ENCODE data around the gene CORIN.
"Not testable (repeated sequence)": the region's sequence is repeated elsewhere in the genome, so short reads cannot be mapped to it uniquely, and the experiment has no call there.

The CORIN gene

DNA sequence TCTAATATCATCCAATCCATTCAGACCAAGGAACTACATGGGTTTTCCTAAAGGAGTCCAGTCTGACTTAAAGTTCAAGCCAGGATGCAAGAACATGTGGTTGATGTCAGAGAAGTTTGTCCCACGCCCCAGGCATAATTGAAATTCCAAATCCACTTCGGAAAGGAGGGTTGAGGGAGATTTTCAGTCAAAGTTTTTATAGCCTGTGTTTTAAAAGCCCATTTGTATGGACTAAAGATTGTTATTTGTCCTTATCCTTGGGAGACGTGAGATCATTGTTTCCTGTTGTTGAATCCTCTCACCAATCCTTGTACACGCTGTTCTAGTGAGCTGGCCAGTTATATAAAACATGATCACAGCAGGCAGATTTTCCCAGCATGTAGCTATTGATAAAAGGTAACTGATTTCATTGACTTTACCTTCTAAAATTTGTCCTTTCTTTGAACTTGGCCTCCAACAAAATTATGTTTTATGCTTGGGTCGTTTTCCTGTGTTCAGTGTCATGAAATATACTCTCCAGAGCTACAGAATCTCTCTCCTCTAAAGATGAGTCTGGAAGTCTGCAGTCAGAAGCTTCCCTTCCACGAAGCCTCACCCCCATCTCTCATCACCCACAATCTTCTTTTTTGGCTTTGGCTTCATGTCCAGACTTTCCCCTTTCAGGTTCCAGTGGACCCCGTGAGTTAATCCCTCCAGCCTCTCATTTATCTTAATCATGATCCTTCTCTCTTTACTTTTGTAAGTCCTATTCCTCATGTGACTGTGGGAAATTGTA is 259.9 kb downstream of the CORIN start:
- no peak for DNase-seq (ENCODE audit: low read depth in 2 of 2, low spot score in 1 of 2)

DNA sequence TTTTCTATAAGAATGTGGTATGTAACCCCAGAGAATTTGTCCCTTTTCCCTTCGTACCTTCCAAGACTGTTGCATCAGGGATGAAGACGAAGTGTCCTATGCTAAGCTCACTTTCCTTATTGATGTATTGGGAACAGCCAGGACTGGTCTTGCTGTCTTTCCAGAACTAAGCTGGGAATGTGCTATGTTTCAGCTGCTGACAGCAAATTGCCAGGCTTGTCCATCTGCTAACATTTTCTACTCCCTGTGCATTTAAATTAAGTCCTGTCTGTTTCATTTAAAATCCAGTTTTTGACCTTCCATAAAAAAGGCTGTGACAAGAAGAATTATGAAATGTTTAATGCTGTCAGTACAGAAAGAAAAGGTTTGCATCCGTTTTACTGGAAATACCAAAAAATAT is 264.9 kb downstream of the CORIN start:
- no peak for DNase-seq (ENCODE audit: low read depth in 2 of 2, low spot score in 1 of 2)

DNA sequence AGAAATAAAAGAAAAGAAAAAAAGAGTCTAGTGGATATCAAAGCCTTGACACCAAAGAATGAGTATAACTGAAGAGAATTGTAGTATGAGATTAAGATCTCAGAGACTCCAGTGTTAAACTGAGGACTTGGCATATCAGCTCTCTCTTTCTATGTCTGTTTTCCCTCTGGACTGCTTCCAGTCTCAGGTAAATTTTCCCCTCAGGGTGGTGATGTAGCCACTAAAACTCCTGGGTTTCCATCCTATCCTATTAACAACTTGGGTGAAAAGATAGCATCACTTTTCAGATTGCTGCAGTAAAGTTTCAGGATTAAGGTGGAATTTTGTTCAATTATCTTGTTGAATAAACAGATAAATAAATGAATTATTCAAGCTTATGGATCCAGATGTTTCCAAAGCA is 267.1 kb downstream of the CORIN start:
- no peak for DNase-seq (ENCODE audit: low read depth in 2 of 2, low spot score in 1 of 2)

DNA sequence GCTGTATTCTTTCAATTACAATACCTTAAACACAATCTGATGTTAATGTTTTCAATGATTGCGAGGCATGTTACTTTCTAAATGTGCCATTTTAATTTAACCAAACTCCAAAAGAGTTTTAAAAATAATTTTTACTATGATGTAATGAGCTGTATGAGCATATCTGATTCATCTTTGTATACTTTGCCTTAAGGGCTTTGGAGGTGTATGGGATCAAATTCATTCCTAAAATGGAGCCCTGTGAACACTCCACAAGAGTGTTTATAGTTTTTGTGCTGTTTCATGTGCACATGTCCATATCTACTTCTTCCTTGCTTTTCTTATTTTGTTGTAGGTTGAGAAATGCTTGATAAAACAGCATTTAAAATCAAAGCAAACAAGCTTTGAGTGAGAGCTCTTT is 270.4 kb downstream of the CORIN start:
- no peak for DNase-seq (ENCODE audit: low read depth in 2 of 2, low spot score in 1 of 2)

DNA sequence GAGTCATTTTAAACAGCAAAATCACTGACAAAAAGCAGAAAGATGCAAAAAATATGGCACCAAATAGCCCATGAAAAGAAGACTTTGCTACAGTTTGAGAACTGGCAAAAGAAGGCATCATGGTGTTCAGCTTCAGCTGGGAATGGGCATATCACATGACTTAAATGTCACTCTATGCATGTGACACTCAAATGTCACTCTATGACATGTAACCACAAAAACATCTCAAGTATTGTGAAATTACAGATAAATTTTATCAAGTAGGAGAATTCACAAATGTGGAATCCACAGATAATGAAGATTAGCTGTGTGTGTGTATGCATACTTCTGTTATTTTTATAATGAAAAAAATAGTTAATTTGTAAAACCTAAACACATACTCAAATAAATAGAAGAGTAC is 270.9 kb downstream of the CORIN start:
- no peak for DNase-seq (ENCODE audit: low read depth in 2 of 2, low spot score in 1 of 2)

DNA sequence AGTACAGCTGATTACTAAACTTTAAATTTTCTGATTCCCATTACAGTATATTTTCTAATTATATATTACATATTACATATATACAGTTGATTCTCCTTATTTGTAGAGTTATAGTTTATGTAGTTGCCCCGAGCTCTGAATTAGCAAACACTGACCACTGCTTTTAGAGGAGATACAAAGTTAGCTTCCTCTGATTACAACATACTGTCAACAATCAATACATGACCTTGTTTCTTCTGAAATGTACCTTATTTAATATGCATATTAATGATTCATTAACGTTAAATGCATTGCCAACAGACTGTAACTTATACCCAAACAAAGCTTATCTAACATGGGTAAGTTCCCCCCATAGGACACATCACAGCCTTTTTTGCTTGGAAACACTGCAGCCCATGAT is 271.3 kb downstream of the CORIN start:
- no peak for DNase-seq (ENCODE audit: low read depth in 2 of 2, low spot score in 1 of 2)

DNA sequence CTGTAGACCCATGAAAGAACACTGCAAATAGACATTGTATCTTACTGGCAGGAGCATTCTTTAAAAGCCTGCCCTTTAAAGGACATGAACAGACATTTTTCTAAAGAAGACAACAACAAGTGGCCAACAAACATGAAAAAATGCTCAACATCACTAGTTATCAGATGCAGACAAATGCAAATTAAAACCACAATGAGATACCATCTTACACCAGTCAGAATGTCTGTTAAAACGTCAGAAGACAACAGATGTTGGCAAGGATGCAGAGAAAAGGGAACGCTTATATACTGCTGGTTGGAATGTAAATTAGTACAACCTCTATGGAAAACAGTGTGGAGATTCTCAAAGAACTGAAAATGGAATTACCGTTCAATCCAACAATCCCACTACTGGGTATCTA is 275.6 kb downstream of the CORIN start:
- no peak for DNase-seq (ENCODE audit: low read depth in 2 of 2, low spot score in 1 of 2)

DNA sequence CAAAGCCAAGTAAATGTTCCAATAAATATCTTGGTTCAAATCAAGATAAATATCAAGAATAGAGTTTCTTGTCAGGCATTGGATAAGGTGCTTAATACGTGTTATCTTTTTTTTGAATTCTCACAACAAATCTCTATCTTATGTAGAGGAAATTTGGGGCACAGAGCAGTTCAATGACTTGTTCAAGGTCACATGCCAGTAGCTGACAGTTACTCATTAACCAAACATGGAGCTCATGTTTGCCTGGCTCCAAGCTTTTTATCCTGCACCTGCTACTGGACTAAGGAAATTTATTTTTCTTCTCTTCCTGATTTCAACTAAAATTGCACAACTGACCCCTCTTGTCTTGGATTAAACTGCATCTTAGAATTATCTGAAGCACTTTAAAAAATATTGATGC is 276.5 kb downstream of the CORIN start:
- no peak for DNase-seq (ENCODE audit: low read depth in 2 of 2, low spot score in 1 of 2)

DNA sequence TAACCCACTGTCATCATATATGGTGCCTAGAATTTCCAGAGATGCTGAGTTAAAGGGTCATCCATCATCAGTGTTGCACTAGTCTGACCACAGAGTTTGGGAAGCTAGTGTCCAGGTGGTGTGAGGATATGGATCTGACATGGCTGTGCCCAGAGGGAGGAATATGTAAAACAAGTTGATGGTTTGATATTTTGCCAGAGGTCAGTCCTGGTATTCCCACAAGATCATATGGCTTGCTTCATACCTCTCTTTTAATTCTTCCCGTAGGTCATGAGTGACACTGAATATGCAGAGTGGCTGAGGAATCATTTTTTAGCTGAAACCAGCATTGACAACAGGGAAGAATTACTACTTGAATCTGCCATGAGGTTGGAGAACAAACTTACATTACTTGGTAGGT is 277.2 kb downstream of the CORIN start:
- DNase-seq (ENCODE audit: low read depth in 2 of 2, low spot score in 1 of 2), result no peak

DNA sequence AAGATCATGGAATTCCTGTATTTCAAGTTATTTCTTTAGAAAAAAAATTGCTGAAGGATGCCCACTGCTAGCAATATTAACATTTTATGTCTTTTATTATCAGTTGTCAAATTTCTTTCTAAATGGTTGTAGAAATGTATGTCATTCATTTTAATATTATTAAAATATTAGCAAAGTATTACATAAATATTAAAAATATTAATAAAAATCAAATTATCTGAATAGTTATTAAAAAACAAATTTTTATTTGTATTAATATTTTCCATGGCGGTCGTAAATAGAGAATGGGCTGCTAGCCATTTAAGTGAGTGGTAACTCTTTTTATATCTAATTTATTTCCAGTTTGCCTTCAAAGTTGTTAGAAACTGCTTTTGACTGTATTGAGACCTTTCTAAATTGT is 280.6 kb downstream of the CORIN start:
- DNase-seq (ENCODE audit: low read depth in 2 of 2, low spot score in 1 of 2), result no peak

DNA sequence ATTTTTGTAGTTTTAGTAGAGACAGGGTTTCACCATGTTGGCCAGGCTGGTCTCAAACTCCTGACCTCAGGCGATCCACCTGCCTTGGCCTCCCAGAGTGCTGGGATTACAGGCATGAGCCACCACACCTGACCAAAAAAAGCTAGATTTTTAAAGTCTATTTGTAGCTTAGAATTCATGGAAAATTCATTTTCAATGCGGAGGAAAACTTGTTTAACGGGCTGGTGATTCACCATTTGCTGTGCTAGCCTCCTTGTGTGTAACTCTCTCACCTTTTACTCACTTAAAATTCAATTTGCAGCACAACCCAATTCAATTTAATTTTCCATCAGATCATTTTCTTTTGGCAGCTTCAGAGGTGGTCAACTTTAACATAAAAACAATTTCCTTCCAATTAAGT is 281.9 kb downstream of the CORIN start:
- not testable (repeated sequence) for DNase-seq (ENCODE audit: low read depth in 2 of 2, low spot score in 1 of 2)

DNA sequence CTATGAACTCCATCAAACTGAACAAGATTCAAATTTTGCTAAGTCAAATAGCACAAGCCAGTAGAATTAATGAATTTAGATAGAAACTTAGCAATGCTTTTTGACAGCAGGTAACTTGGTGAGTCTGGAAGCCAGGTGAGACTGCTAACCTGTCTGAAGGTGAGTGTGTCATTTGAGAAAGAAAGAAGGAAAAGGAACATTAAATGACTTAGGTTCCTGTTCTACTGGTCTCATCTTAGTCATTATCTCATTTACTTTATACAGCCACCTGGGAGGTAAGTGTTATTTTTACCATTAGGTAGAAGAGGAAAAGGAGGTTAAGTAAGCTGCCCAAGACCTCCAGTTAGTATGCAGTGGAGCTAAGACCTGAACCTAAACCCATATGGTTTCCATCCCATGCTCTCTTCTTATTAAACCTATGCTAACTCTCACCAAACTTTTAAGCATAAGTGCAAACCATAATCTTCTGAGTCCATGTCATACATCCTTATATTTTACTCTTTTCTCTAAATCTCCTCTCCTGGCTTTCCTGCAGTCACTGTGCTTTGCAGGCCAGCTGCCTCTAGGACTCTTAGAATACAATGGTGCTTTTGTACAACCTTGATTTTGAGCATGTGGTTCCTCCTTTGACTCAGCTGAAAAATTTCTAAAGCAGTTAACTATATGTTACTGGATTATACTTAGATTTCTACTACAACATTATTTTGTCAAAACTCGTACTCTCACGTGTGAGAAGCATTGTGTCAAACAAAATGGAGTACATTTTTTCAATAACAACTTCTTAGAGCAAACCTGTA is 284.3 kb downstream of the CORIN start:
- DNase-seq (ENCODE audit: low read depth in 2 of 2, low spot score in 1 of 2), result no peak

DNA sequence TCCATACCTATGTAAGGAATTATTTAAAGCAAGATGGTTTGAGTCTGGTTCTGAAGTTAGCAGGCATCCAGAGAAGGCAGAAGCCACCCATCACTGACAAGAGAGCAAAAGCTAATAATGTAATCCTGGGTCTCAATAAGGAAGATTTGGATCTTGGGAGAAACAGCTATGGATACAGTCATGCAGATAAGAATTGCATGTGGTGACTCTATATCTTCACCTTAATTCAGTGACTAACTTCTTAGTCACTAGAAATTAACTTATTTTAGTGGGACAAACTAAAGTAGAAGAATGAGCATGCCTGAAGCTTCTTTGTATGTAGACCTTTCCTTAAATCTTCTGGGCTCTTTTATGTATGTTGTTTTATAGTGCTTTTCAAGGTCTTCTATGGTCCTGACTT is 286.2 kb downstream of the CORIN start:
- no peak for DNase-seq (ENCODE audit: low read depth in 2 of 2, low spot score in 1 of 2)

DNA sequence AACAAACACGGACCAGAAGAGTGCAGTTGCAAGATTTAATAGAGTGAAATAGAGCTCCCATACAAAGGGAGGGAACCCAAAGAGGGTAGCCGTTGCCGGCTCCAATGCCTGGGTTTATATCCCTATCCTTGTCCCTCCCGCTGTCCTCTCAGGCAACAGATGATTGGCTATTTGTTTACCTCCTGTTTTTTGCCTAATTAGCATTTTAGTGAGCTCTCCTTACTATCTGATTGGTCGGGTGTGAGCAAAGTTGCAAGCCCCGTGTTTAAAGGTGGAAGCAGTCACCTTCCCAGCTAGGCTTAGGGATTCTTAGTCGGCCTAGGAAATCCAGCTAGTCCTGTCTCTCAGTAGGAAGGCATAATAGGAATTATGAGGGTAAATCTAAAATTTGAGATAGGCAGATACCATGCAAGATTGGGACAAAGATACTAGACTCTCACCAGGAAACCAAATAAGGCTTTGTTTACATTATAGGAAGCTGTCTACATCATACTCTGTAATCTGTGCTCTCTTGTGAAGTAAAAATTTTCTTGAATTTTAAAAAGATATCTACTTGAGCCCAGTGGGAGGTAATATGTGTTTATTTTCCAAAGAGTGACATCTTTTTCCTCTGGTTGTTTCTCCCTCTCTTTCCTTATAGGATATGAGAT is 286.8 kb downstream of the CORIN start:
- no peak for DNase-seq (ENCODE audit: low read depth in 2 of 2, low spot score in 1 of 2)

DNA sequence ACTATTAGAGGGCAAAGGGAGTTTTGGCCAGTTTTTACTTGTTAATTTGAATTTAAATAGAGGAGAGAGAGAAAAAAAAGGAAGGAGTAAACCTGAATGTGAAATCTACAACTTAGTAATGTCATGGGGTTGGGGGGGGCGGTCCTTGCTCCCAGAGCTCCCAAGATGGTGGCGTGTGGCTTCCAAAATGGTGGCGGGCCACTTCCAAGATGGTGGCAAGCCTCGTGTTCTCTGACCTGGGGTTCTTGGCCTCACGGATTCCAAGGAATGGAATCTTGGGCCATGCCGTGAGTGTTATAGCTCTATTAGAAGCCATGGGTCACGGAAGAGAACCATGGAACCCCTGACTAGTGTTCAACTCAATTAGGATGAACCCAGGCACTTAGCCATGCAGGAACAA is 287.5 kb downstream of the CORIN start:
- not testable (repeated sequence) for DNase-seq (ENCODE audit: low read depth in 2 of 2, low spot score in 1 of 2)

Measured in stimulated activated CD8-positive, alpha-beta memory T cell treated with anti-CD3 and anti-CD28 coated beads, Interleukin-4, amount 100 ng/mL, for 1 hour (primary cell).